Tibial nerve (tissue), 4 donors: ENCODE measurements around the gene GRB7.

Experiments
- EP300 ChIP-seq, 2 donors: sonication (generic); formaldehyde crosslinking; IDR thresholded peaks; one replicate each; pipeline ENCODE4 v1.6.1; 2017; ENCODE audit warnings: antibody characterized with exemption in 2 of 2, mild to moderate bottlenecking in 1 of 2
- POLR2A ChIP-seq, 2 donors: fragments of 450-650 bp; IDR thresholded peaks; one replicate each; pipeline ENCODE4 v1.6.1; 2017; ENCODE audit warnings: antibody characterized with exemption in 2 of 2, mild to moderate bottlenecking in 2 of 2, moderate library complexity in 2 of 2
- TF ChIP-seq, protein P1 (sequence below), 5 experiments: fragments of 200-600 bp in 3 of 5; fragments of 450-650 bp in 2 of 5; sonication (generic) in 3 of 5; IDR thresholded peaks; one replicate each; pipeline ENCODE4 v1.5.1; 2016 to 2019; ENCODE audit warnings: antibody characterized with exemption in 5 of 5, mild to moderate bottlenecking in 3 of 5, moderate library complexity in 2 of 5

- TF ChIP-seq, protein P1, sequence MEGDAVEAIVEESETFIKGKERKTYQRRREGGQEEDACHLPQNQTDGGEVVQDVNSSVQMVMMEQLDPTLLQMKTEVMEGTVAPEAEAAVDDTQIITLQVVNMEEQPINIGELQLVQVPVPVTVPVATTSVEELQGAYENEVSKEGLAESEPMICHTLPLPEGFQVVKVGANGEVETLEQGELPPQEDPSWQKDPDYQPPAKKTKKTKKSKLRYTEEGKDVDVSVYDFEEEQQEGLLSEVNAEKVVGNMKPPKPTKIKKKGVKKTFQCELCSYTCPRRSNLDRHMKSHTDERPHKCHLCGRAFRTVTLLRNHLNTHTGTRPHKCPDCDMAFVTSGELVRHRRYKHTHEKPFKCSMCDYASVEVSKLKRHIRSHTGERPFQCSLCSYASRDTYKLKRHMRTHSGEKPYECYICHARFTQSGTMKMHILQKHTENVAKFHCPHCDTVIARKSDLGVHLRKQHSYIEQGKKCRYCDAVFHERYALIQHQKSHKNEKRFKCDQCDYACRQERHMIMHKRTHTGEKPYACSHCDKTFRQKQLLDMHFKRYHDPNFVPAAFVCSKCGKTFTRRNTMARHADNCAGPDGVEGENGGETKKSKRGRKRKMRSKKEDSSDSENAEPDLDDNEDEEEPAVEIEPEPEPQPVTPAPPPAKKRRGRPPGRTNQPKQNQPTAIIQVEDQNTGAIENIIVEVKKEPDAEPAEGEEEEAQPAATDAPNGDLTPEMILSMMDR (IDR thresholded peaks at IDR 0.05), result no peak
- TF ChIP-seq POLR2A (IDR thresholded peaks at IDR 0.05) (no peak), EP300 (IDR thresholded peaks at IDR 0.05) (no peak)
Observed at GRCh38 chr17:39702901-39703893, 34.5 kb upstream of the GRB7 start.
